GM12875 (cell line): ENCODE measurements around the gene ZMYND12.

ENCODE experiments used
- H3K4me3 ChIP-seq: one replicate; pipeline ENCODE4 v1.5.1; 2011; ENCODE audit warnings: low read depth, low read length, control low read depth
- TF ChIP-seq, protein P1 (sequence below): IDR thresholded peaks from 2 replicates; pipeline ENCODE4 v1.5.1; 2011; ENCODE audit warnings: low read depth, mild to moderate bottlenecking, control low read depth, inconsistent platforms, low read length, moderate library complexity, borderline replicate concordance; ENCODE audit not compliant: insufficient read depth

Gene ZMYND12

DNA sequence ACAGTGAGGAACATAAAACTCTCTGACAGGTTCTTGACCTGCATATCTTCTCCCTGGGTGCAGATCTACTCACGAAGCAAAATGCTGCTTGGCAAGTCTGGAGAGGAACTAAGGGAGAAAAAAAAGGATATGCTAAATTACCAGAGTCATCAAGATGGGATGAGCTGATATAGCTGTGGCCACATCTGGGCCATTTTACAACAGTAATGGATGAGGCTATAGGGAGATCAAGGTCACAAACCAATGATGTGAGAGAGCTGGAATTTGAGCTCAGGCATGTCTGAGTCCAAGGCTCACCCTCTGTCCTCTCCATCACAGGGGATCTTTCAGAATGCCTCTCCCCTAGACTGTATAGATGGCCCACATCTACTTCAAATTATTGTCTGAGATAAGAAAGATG lies 26.2 kb downstream of the ZMYND12 start:
- TF ChIP-seq, protein P1, sequence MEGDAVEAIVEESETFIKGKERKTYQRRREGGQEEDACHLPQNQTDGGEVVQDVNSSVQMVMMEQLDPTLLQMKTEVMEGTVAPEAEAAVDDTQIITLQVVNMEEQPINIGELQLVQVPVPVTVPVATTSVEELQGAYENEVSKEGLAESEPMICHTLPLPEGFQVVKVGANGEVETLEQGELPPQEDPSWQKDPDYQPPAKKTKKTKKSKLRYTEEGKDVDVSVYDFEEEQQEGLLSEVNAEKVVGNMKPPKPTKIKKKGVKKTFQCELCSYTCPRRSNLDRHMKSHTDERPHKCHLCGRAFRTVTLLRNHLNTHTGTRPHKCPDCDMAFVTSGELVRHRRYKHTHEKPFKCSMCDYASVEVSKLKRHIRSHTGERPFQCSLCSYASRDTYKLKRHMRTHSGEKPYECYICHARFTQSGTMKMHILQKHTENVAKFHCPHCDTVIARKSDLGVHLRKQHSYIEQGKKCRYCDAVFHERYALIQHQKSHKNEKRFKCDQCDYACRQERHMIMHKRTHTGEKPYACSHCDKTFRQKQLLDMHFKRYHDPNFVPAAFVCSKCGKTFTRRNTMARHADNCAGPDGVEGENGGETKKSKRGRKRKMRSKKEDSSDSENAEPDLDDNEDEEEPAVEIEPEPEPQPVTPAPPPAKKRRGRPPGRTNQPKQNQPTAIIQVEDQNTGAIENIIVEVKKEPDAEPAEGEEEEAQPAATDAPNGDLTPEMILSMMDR: no peak
- no peak overlapping the region for H3K4me3 ChIP-seq

DNA sequence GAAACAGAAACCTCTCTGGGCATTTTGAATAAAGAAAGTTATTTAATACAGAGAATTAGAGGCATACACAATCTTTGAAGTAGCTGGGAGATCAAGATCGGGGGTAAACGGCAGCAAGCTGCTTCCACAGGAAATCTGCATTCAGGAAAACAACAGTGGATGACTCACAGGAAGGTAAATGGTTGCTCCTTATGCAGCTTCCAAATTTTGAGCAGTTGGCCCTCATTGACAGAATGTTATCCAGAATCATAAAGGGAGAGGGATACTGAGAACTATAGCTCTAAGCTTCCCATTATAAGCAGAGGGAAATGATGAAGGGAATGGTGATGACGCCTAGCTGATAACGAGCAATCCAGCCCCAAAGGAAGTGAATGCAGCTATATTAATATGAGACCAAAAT lies 28.6 kb downstream of the ZMYND12 start:
- TF ChIP-seq, protein P1: no peak
- no peak overlapping the region for H3K4me3 ChIP-seq

DNA sequence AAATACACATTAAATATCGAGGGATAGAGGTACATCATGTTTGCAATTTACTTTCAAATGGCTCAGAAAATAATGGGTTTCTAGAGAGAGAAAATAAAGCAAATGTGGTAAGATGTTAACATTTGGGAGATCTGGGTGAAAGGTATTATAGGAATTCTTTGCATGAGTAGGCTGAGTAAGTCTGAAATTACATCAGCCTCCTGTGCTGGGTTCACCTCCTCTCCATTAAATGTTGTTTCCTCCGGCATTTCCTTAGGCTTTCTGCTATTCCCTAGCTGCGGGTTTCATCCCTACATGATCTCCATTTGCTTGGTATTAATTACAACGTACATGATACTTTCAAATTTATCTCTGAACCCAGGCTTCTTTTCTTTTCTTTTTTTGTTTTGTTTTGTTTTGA lies 31.6 kb downstream of the ZMYND12 start:
- H3K4me3 ChIP-seq: no peak overlapping the region
- TF ChIP-seq, protein P1: no peak

DNA sequence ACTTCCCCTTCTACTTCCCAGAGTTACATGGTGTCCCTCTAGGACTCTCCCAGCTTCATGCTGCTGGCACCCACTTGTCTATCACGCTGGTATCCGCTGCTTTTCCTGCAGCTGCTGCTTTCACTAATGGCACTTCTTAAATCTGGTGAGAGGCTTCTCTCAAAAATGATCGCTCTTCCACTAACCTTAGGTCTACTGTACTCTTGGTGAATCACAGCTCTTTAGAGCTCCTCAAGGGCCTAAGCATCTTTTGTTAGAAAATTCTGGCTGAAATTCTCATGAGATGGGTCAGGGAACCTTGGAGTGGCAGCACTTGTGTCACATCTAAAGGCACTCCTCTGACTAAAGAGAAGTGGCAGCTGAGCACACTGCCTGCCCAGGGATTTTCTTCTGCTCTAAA lies 32.1 kb downstream of the ZMYND12 start:
- no peak overlapping the region for H3K4me3 ChIP-seq
- TF ChIP-seq, protein P1: no peak

DNA sequence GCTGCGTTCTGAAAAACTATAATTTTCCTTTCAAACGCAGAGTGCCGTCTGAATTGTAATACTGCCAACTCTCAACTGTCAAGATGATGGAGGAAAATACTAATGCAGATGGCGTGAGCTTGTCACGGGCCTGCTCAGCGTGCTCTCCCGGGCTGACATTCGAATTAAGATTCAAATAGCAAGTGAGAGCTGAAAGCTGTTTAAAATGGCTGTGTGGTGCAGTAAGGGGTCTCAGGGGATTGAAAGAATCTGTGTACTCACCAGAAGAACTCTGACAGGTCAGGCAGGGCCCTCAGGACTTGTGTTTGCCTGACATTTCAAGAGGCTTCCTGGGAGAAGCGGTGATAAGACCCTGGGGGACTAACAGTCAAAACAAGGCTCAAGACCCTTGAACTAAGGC lies 33.1 kb downstream of the ZMYND12 start:
- H3K4me3 ChIP-seq: no peak overlapping the region
- TF ChIP-seq, protein P1: no peak

DNA sequence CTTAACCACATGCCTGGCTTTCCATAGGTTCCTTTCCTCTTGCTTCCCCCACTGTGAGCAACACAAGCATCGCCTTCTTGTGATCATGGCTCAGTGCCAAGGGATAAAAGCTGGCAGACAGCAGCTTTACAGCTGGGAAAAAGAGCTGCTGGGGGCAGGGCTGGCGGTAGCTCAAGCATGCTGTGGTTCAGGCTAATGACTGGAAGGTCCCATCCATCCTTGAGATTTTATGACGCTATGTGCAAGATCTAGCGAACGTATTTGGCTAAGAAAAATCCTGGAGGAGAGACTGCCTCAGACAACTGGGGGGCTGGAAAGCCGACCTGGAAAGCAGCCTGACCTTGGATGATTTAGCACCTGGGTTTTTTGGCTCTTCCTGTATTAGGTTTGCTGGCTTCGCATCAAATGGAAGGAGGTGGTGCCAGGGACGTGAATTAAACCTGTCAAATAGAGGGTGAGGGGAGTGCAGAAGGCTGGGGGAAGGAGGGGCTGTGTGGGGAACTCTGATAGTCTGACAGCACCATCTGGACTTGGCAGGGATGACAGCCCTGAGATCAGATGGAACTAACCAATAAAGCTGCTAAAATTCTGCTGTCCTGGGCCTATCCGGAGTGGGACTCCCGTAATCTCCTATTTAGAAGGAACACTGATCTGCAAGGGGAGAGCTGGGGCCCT lies 34.8 kb downstream of the ZMYND12 start:
- TF ChIP-seq, protein P1: no peak
- no peak overlapping the region for H3K4me3 ChIP-seq

DNA sequence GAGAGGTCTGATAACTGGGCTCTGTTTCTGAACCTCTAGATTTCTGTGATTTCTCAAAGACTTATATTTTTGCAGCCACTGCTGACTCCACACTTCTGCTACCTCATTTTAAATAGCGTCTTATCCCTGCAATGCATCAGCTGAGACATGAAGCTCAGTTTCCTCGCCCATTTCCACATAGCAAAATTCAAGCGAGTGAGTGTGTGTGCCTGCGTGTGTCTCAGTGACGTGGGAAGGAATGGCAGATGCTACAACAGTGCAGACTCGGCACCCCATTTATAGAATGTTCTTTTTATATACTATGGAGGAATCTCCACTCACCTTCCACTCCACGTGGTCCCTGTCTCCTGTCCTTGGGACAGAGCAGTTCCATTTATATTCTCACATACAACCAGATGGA lies 35.7 kb downstream of the ZMYND12 start:
- TF ChIP-seq, protein P1: no peak

More for the DNA sequence above, 35.7 kb downstream of the ZMYND12 start:
- H3K4me3 ChIP-seq: no peak overlapping the region
